Measurements from ENCODE around the gene FBXW11.

DNA sequence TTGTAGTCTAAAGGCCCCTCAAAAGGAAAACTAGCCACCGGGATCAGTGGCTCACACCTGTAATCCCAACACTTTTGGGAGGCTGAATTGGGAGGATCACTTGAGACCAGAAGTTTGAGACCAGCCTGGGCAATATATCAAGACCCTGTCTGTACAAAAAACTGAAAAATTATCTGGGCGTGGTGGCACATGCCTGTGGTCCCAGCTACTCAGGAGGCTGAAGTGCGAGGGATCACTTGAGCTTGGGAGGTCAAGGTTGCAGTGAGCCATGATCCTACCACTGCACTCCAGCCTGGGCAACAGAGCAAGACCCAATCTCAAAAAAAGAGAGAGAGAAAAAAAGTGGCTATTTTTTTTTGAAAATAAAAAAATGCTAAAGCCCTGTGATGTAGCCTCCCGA lies 55.2 kb downstream of the FBXW11 start:
- TF ChIP-seq CTCF (IDR thresholded peaks at IDR 0.05) (no peak), POLR2A (IDR thresholded peaks at IDR 0.05) (no peak), EP300 (IDR thresholded peaks at IDR 0.05) (no peak), POLR2AphosphoS5 (IDR thresholded peaks at IDR 0.05) (no peak)

Data from suprapubic skin (tissue), 4 donors.